RWPE2 (cell line): ENCODE data around the gene ZFYVE28.

Experiments
- ATAC-seq: fragments of 200-7000 bp; cut with Tn5 transposase; 3 replicates; pipeline ENCODE4 v1.9.1; 2021; ENCODE audit warnings: low read depth
- DNase-seq: peaks from one replicate; pipeline ENCODE4 v3.0.0-alpha.2; 2020; ENCODE audit warnings: low spot score
- H3K27ac ChIP-seq: fragments of 450-650 bp; 2 replicates; pipeline ENCODE4 v1.5.1; 2017; ENCODE audit warnings: mild to moderate bottlenecking; ENCODE audit not compliant: poor library complexity, severe bottlenecking
- H3K27me3 ChIP-seq: fragments of 250-450 bp; sonication (Bioruptor Pico); 2 replicates; pipeline ENCODE4 v1.5.1; 2021; ENCODE audit warnings: mild to moderate bottlenecking, moderate library complexity; ENCODE audit not compliant: insufficient read depth, poor library complexity, severe bottlenecking
- H3K36me3 ChIP-seq: fragments of 250-450 bp; sonication (Bioruptor Pico); 2 replicates; pipeline ENCODE4 v1.5.1; 2020; ENCODE audit warnings: low read depth, mild to moderate bottlenecking, moderate library complexity
- H3K4me1 ChIP-seq: fragments of 250-450 bp; sonication (Bioruptor Pico); 2 replicates; pipeline ENCODE4 v1.5.1; 2021; ENCODE audit warnings: mild to moderate bottlenecking, moderate library complexity; ENCODE audit not compliant: insufficient read depth, poor library complexity, severe bottlenecking
- H3K4me3 ChIP-seq: fragments of 250-450 bp; sonication (Bioruptor Pico); 2 replicates; pipeline ENCODE4 v1.5.1; 2021; ENCODE audit warnings: mild to moderate bottlenecking, moderate library complexity; ENCODE audit not compliant: severe bottlenecking
- H3K9me3 ChIP-seq: fragments of 250-450 bp; sonication (Bioruptor Pico); 2 replicates; pipeline ENCODE4 v1.5.1; 2021; ENCODE audit warnings: mild to moderate bottlenecking, moderate library complexity; ENCODE audit not compliant: severe bottlenecking
- CTCF ChIP-seq: fragments of 450-650 bp; IDR thresholded peaks from one replicate; pipeline ENCODE4 v1.5.1; 2017; ENCODE audit warnings: mild to moderate bottlenecking, moderate library complexity; ENCODE audit not compliant: poor library complexity, severe bottlenecking

Gene ZFYVE28

GRCh38 chr4:2407991-2408342 is 10.5 kb downstream of the ZFYVE28 start:
- Histone ChIP-seq H3K9me3 (no peaks in the 10 kb centered on the region), H3K4me1 (peaks cover 6% of the 10 kb centered on the region), H3K27ac (no peak overlapping the region), H3K36me3 (no peaks in the 10 kb centered on the region), H3K4me3 (no peak overlapping the region), H3K27me3 (no peaks in the 10 kb centered on the region)
- DNase-seq (peak; percentile 25), ATAC-seq (no peak)
- TF ChIP-seq CTCF: no peak

- no peaks in the 10 kb centered on the region for H3K9me3 ChIP-seq
- H3K4me1 ChIP-seq: no peaks in the 10 kb centered on the region
- H3K36me3 ChIP-seq: no peaks in the 10 kb centered on the region
- H3K27ac ChIP-seq: no peak overlapping the region
- no peak overlapping the region for H3K4me3 ChIP-seq
- no peaks in the 10 kb centered on the region for H3K27me3 ChIP-seq
- TF ChIP-seq CTCF: no peak
- ATAC-seq: no peak
- DNase-seq: peak; percentile 20
These were observed 11.5 kb downstream of the ZFYVE28 start for GRCh38 chr4:2406920-2407319.

- Histone ChIP-seq H3K9me3 (no peaks in the 10 kb centered on the region), H3K36me3 (no peaks in the 10 kb centered on the region), H3K27ac (no peak overlapping the region), H3K4me1 (no peaks in the 10 kb centered on the region), H3K27me3 (no peaks in the 10 kb centered on the region), H3K4me3 (no peak overlapping the region)
- ATAC-seq (no peak), DNase-seq (no peak)
- no peak for TF ChIP-seq CTCF
These were observed 12.0 kb downstream of the ZFYVE28 start for GRCh38 chr4:2406406-2406805.

DNA sequence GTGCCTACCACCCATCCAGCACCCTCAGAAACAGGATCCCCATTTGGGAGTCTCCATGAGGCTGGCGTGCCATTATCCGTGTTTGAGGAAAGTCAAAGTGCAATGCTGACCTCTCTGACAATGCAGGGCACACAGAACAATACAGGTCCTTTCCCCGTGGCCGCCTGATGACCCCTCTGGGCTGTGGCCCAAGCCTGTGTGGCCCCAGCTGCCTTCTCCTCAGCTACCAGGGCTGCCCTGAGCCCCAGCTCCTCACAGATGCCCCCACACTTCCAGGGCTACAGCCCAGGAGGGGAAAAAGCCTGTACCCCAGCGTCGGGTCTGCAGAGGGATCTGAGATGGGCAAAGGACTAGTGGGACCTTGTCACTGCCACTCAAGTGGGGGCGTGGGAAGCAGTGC is 15.5 kb downstream of the ZFYVE28 start:
- Histone ChIP-seq H3K4me1 (no peaks in the 10 kb centered on the region), H3K4me3 (no peak overlapping the region), H3K27me3 (no peaks in the 10 kb centered on the region), H3K9me3 (no peaks in the 10 kb centered on the region), H3K36me3 (no peaks in the 10 kb centered on the region), H3K27ac (no peak overlapping the region)
- no peak for TF ChIP-seq CTCF
- DNase-seq: peak; percentile 47
- no peak for ATAC-seq

DNA sequence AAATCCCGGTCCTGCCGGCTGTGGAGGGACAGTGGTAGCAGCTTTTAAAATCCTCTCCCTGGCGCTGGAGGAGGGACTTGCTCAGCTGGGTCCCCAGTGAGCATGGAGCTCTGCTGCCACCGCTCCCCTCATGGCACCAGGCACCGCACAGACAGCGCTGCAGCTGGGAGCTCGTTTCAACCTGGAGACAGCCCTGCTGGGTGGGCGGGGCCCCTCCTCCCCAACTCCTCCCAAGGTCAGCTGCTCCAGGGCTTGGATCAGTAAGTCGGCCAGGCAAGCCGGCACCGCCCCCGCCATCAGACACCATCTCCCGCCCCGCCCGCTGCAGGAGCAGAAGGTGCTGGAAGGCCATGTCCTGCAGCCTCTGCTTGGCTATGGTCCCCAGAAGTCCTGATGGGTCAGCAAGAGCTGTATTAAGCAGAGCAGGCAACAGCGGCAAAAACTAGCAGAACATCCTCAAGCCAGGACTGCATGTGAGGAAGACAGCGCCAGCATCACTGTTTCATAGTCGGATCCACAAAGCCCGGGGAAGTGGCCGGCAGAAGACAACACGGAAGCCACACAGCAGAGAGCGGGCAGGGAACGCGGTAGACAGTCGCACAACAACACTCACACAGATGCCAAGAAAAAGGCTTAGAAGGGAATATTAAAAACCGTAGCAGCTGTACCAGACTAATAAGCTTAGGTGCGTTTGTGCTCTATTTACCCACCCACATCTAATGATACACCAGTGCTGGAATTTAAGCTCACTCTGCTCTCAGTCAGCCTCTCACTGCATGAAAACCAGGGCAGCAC is 16.2 kb downstream of the ZFYVE28 start:
- no peak overlapping the region for H3K4me3 ChIP-seq
- no peak for TF ChIP-seq CTCF
- no peak for DNase-seq

More for the DNA sequence above, 16.2 kb downstream of the ZFYVE28 start:
- no peaks in the 10 kb centered on the region for H3K9me3 ChIP-seq
- no peaks in the 10 kb centered on the region for H3K36me3 ChIP-seq
- no peaks in the 10 kb centered on the region for H3K4me1 ChIP-seq
- no peak overlapping the region for H3K27ac ChIP-seq
- H3K27me3 ChIP-seq: no peaks in the 10 kb centered on the region
- peak; percentile 51 for ATAC-seq
